ENCODE data around the gene DLGAP4. TPM values are rescaled to one million over a fixed set of nuclear protein-coding genes. Genes with fewer than 3 reads are reported as not detected.

DLGAP4 gene
- total RNA-seq, 1 experiment from 2014 or later, result 59.9 TPM

DNA sequence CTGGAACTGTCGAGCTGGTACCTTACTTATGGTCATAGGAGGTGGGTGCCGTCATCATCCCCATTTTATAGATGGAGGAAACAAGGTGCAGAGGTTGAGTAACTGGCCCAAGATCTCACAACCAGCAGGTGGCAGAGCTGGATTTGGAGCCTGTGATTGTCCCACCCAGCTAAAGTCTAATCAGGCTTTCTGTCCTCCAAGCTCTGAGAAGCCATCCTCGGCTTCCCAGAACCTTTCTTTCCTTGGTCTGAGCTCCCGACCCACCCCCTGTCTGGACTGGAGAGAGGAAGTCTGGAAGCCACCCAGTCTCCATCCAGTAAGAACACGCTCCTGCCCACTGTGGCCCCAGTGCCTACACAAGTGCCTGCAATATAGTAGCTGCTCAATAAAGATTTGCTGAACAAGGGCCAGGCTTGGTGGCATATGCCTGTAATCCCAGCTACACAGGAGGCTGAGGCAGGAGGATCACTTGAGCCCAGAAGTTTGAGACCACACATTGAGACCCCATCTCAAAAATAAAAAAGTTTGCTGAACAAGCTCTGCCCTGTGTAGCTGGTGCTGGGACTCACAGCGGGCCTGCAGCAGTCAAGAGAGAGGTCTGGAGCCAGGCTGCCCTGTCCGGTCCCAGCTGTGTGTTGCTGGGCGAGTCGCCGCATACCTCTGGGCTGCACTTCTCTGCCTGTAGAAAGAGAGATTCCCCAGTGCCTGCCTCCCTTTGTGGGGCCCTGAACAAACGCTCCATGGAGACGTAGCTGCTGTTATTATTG, 32.5 kb upstream of the DLGAP4 start:
- H3K4me1 ChIP-seq (ENCODE audit: insufficient read depth, low read length, poor library complexity, severe bottlenecking), result no peaks in the 10 kb centered on the region
- H3K9me3 ChIP-seq (ENCODE audit: low read depth, low read length, poor library complexity, severe bottlenecking), result no peaks in the 10 kb centered on the region
- no peaks in the 10 kb centered on the region for H3K27me3 ChIP-seq (replicated peaks; ENCODE audit: insufficient read depth, low read depth, low read length, poor library complexity)
- ChIA-PET POLR2A (ENCODE audit: low non-redundant PET) (interaction anchor here (0.6 kb wide), 1 partner anchor 187 kb away, joined by 3 read pairs; no protein-coding TSS in a partner anchor), CTCF (interaction anchor here (1.0 to 3.3 kb wide), 2 partner anchors 126 to 166 kb away, joined by 7 to 15 read pairs; no protein-coding TSS in a partner anchor)
- no peaks in the 10 kb centered on the region for H3K36me3 ChIP-seq (ENCODE audit: insufficient read depth, low read length, poor library complexity, severe bottlenecking)
- H3K27ac ChIP-seq (ENCODE audit: low read depth, low read length, poor library complexity, severe bottlenecking), result no peak overlapping the region
- TF ChIP-seq CTCF (conservative IDR thresholded peaks at IDR 0.05; ENCODE audit: low read depth, low read length) (peak; percentile 45), EZH2 (IDR thresholded peaks at IDR 0.05; ENCODE audit: borderline replicate concordance, low read depth, low read length, poor library complexity, severe bottlenecking) (no peak)
- peak; percentile 30 for DNase-seq (ENCODE audit: low spot score)
- intact Hi-C loops (cut with micrococcal nuclease; ENCODE audit: unreplicated experiment), result loop anchor here (5.0 kb wide), 1 partner anchor 164 kb away; no protein-coding TSS in a partner anchor
- no peak overlapping the region for H3K4me3 ChIP-seq (ENCODE audit: low read depth, low read length, poor library complexity, severe bottlenecking)
- no TSS peak for BruUV-seq (replicated peaks)

DNA sequence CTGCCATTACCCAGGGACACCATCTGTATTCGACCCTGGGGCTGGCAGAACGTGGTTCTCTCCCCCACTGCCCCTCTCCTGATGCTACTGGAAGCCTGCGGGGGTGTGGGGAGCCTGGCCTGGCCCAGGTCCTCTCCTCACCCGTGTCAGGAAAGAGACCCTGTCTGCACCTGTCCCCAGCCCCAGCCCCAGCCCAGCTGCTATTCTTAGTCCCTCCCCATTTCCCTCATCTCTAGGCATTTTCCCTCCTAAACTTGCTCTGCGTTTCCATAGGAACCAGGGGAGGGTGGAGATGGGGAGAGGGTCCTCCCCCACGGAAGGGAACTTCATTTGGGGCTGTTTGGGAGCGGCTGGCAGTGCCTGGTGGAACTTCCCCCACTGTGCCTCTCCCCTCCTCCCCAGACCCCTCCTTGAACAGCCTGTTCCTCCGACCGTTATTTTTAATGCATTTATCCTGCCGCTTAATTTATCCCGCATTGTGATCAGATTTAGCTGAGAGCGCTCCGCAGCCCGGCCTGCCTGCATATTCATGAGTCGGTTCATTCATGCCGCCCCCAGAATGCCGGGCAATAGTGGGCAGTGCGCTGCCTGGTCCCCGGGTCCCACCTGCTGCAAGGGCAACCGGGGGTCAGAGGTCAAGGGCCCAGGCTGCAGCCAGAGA, 31.8 kb upstream of the DLGAP4 start:
- Histone ChIP-seq H3K4me3 (ENCODE audit: low read depth, low read length, poor library complexity, severe bottlenecking) (no peak overlapping the region), H3K27ac (ENCODE audit: low read depth, low read length, poor library complexity, severe bottlenecking) (no peak overlapping the region), H3K9me3 (ENCODE audit: low read depth, low read length, poor library complexity, severe bottlenecking) (no peaks in the 10 kb centered on the region), H3K36me3 (ENCODE audit: insufficient read depth, low read length, poor library complexity, severe bottlenecking) (no peaks in the 10 kb centered on the region), H3K4me1 (ENCODE audit: insufficient read depth, low read length, poor library complexity, severe bottlenecking) (no peaks in the 10 kb centered on the region), H3K27me3 (replicated peaks; ENCODE audit: insufficient read depth, low read depth, low read length, poor library complexity) (no peaks in the 10 kb centered on the region)
- no peak for TF ChIP-seq EZH2 (IDR thresholded peaks at IDR 0.05; ENCODE audit: borderline replicate concordance, low read depth, low read length, poor library complexity, severe bottlenecking)
- no peak for TF ChIP-seq CTCF (conservative IDR thresholded peaks at IDR 0.05; ENCODE audit: low read depth, low read length)
- CTCF ChIA-PET, result interaction anchor here (0.5 to 3.3 kb wide), 2 partner anchors 125 to 609 kb away, joined by 4 to 15 read pairs; no protein-coding TSS in a partner anchor
- no peak for DNase-seq (ENCODE audit: low spot score)
- POLR2A ChIA-PET (ENCODE audit: low non-redundant PET), result no interaction called here
- BruUV-seq (replicated peaks), result no TSS peak
- intact Hi-C loops (cut with micrococcal nuclease; ENCODE audit: unreplicated experiment), result loop anchor here (5.0 kb wide), 1 partner anchor 163 kb away; no protein-coding TSS in a partner anchor

- CTCF ChIA-PET, result interaction anchor here (0.5 to 3.3 kb wide), 2 partner anchors 125 to 608 kb away, joined by 4 to 15 read pairs; no protein-coding TSS in a partner anchor
- H3K27me3 ChIP-seq (replicated peaks; ENCODE audit: insufficient read depth, low read depth, low read length, poor library complexity), result no peaks in the 10 kb centered on the region
- no peak for DNase-seq (ENCODE audit: low spot score)
- intact Hi-C loops (cut with micrococcal nuclease; ENCODE audit: unreplicated experiment), result no loop called here
- BruUV-seq (replicated peaks), result no TSS peak
- no peak for TF ChIP-seq CTCF (conservative IDR thresholded peaks at IDR 0.05; ENCODE audit: low read depth, low read length)
- TF ChIP-seq EZH2 (IDR thresholded peaks at IDR 0.05; ENCODE audit: borderline replicate concordance, low read depth, low read length, poor library complexity, severe bottlenecking), result no peak
- no peak overlapping the region for H3K27ac ChIP-seq (ENCODE audit: low read depth, low read length, poor library complexity, severe bottlenecking)
- no peaks in the 10 kb centered on the region for H3K4me1 ChIP-seq (ENCODE audit: insufficient read depth, low read length, poor library complexity, severe bottlenecking)
- no peaks in the 10 kb centered on the region for H3K9me3 ChIP-seq (ENCODE audit: low read depth, low read length, poor library complexity, severe bottlenecking)
- H3K36me3 ChIP-seq (ENCODE audit: insufficient read depth, low read length, poor library complexity, severe bottlenecking), result no peaks in the 10 kb centered on the region
- POLR2A ChIA-PET (ENCODE audit: low non-redundant PET), result no interaction called here
- no peak overlapping the region for H3K4me3 ChIP-seq (ENCODE audit: low read depth, low read length, poor library complexity, severe bottlenecking)
Measured at GRCh38 chr20:36275011-36275410, 31.1 kb upstream of the DLGAP4 start.

Data from A673 (cell line).